Thyroid gland (tissue), 4 donors: Measurements from ENCODE around the gene BAD. TPM values are rescaled to one million over a fixed set of nuclear protein-coding genes. Genes with fewer than 3 reads are reported as not detected.
"Not testable (repeated sequence)": the region's sequence is repeated elsewhere in the genome, so short reads cannot be mapped to it uniquely, and the experiment has no call there.

Experiments
- DNase-seq, 2 donors: peaks; one replicate each; pipeline ENCODE4 v3.0.0-alpha.2; 2019
- H3K27ac ChIP-seq, 3 donors: fragments of 200-600 bp; sonication (generic); 1 replicate in 2 of 3; 2 replicates in 1 of 3; pipeline ENCODE4 v1.5.1; 2016 to 2019; ENCODE audit warnings: mild to moderate bottlenecking in 1 of 3, moderate library complexity in 1 of 3
- H3K27me3 ChIP-seq: fragments of 200-600 bp; sonication (generic); one replicate; pipeline ENCODE4 v1.5.1; 2019
- H3K36me3 ChIP-seq, 2 donors: fragments of 200-600 bp; sonication (generic); one replicate each; pipeline ENCODE4 v1.5.1; 2016 to 2019
- H3K4me1 ChIP-seq, 2 donors: fragments of 200-600 bp; sonication (generic); one replicate each; pipeline ENCODE4 v1.5.1; 2017 to 2019
- H3K4me3 ChIP-seq, 3 donors: fragments of 200-600 bp; sonication (generic); replicated peaks in 1 of 3; 1 replicate in 2 of 3; 2 replicates in 1 of 3; pipeline ENCODE4 v1.5.1; 2016; ENCODE audit warnings: mild to moderate bottlenecking in 1 of 3
- H3K9me3 ChIP-seq: fragments of 200-600 bp; sonication (generic); one replicate; pipeline ENCODE4 v1.5.1; 2017
- CTCF ChIP-seq, 6 experiments: fragments of 200-600 bp in 3 of 6; fragments of 450-650 bp in 3 of 6; sonication (generic) in 3 of 6; IDR thresholded peaks; one replicate each; pipeline ENCODE4 v1.5.1; 2016 to 2019; ENCODE audit warnings: antibody characterized with exemption in 6 of 6, mild to moderate bottlenecking in 2 of 6, inconsistent platforms in 1 of 6, moderate library complexity in 1 of 6
- POLR2A ChIP-seq, 2 donors: fragments of 450-650 bp; IDR thresholded peaks; one replicate each; pipeline ENCODE4 v1.6.1; 2017; ENCODE audit warnings: antibody characterized with exemption in 2 of 2, mild to moderate bottlenecking in 2 of 2, moderate library complexity in 1 of 2
- WGBS, 2 donors: methylation state at CpG; one replicate each; pipeline ENCODE4 v1.1.5; 2017; 5-methylcytosine and 5-hydroxymethylcytosine counted together
- intact Hi-C: fragments of 100-400 bp; cut with DNase I; formaldehyde crosslinking; loops from one replicate; pipeline ENCODE4 v1.15.1; 2023
- total RNA-seq, 4 donors: library from RNA; depleted of rRNA; stranded (reverse); fragments of >200 nt; gene quantifications; one replicate each; pipeline ENCODE4 v1.2.3, GENCODE V29; 2016

Gene BAD
- total RNA-seq, 4 donors from 2014 or later, result 79.0 to 239 (median 148) TPM

GRCh38 chr11:64327993-64328392 is 43.5 kb upstream of the BAD start:
- intact Hi-C loops, result no loop called here
- H3K4me3 ChIP-seq, result no peak overlapping the region
- TF ChIP-seq CTCF (IDR thresholded peaks at IDR 0.05) (no peak), POLR2A (IDR thresholded peaks at IDR 0.05) (no peak)
- no peaks in the 10 kb centered on the region for H3K27me3 ChIP-seq
- peaks cover 13 to 24% of the 10 kb centered on the region in 2 donors for H3K4me1 ChIP-seq
- WGBS, 2 donors, result 90% methylated on average over 3 of the region's 3 CpGs
- no peak overlapping the region for H3K27ac ChIP-seq
- no peaks in the 10 kb centered on the region for H3K36me3 ChIP-seq
- DNase-seq, result no peak
- H3K9me3 ChIP-seq, result no peaks in the 10 kb centered on the region

- H3K4me3 ChIP-seq, result no peak overlapping the region
- TF ChIP-seq CTCF (IDR thresholded peaks at IDR 0.05), result no peak
- TF ChIP-seq POLR2A (IDR thresholded peaks at IDR 0.05), result no peak
- 92 to 93% methylated on average over 2 of the region's 2 CpGs for WGBS, 2 donors
- H3K4me1 ChIP-seq, result peaks cover 11 to 27% of the 10 kb centered on the region in 2 donors
- intact Hi-C loops, result no loop called here
- H3K27me3 ChIP-seq, result no peaks in the 10 kb centered on the region
- no peaks in the 10 kb centered on the region for H3K36me3 ChIP-seq
- H3K9me3 ChIP-seq, result no peaks in the 10 kb centered on the region
- DNase-seq, result no peak
- H3K27ac ChIP-seq, result no peak overlapping the region
Measured at GRCh38 chr11:64327375-64327774, 42.9 kb upstream of the BAD start.

- 83 to 84% methylated on average over 11 of the region's 11 CpGs for WGBS, 2 donors
- Histone ChIP-seq H3K4me1 (peaks cover 6 to 32% of the 10 kb centered on the region in 2 donors), H3K27me3 (no peaks in the 10 kb centered on the region), H3K36me3 (no peaks in the 10 kb centered on the region), H3K27ac (peak overlapping the region; percentile 12 to 26 (median 15)), H3K9me3 (no peaks in the 10 kb centered on the region), H3K4me3 (no peak overlapping the region)
- intact Hi-C loops, result no loop called here
- TF ChIP-seq POLR2A (IDR thresholded peaks at IDR 0.05), result no peak
- no peak for TF ChIP-seq CTCF (IDR thresholded peaks at IDR 0.05)
- peak in 1 of 2 donors; percentile 37 for DNase-seq
Measured at GRCh38 chr11:64324692-64325469, 40.4 kb upstream of the BAD start.

GRCh38 chr11:64323984-64324383 is 39.5 kb upstream of the BAD start:
- H3K4me3 ChIP-seq, intact Hi-C loops, DNase-seq, H3K27ac ChIP-seq, H3K9me3 ChIP-seq, H3K36me3 ChIP-seq, H3K27me3 ChIP-seq: not testable (repeated sequence)
- H3K4me1 ChIP-seq, result peaks cover 12 to 41% of the 10 kb centered on the region in 2 donors
- 79 to 88% methylated on average over 3 to 4 of the region's 4 CpGs for WGBS, 2 donors

GRCh38 chr11:64323373-64323772 is 38.9 kb upstream of the BAD start:
- intact Hi-C loops, result no loop called here
- H3K36me3 ChIP-seq, result no peaks in the 10 kb centered on the region
- WGBS, 2 donors, result 84 to 85% methylated on average over 5 of the region's 5 CpGs
- no peak for TF ChIP-seq POLR2A (IDR thresholded peaks at IDR 0.05)
- TF ChIP-seq CTCF (IDR thresholded peaks at IDR 0.05), result no peak
- H3K9me3 ChIP-seq, result no peaks in the 10 kb centered on the region
- peaks cover 15 to 46% of the 10 kb centered on the region in 2 donors for H3K4me1 ChIP-seq
- H3K27me3 ChIP-seq, result no peaks in the 10 kb centered on the region
- H3K27ac ChIP-seq, result peak overlapping the region in 1 of 3 donors; percentile 81
- H3K4me3 ChIP-seq, result no peak overlapping the region
- no peak for DNase-seq
